ENCODE data around the gene MCF2L2. TPM values are rescaled to one million over a fixed set of nuclear protein-coding genes. Genes with fewer than 3 reads are reported as not detected.

MCF2L2 gene
- total and polyA plus RNA-seq, 2 experiments from 2014 or later: 6.7 to 14.6 TPM

DNA sequence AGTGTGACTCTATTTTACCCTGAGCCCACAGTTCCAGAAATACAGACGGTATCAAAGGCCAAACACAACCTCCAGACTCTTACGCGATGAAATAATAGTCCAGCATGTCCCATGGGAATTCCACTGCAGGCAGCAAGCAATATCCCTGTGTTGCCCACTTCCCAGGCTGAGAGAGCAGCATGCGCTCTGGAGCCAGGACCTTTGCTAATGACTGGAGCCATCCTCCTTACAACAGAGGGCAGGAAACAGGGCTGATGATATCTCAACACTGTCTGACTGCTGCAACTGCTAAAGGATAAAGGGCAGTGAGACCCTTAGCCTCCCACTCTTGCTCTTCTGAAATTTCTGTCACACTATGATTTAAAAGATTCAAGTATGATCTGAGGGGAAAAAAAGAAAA, 34.8 kb downstream of the MCF2L2 start:
- H3K36me3 ChIP-seq (ENCODE audit: insufficient read depth): no peaks in the 10 kb centered on the region
- H3K27ac Mint-ChIP-seq: no peak overlapping the region

More for the DNA sequence above, 34.8 kb downstream of the MCF2L2 start:
- H3K27me3 Mint-ChIP-seq (ENCODE audit: insufficient read depth, low read depth, poor library complexity): peaks cover 3% of the 10 kb centered on the region
- Histone ChIP-seq H4K20me1 (replicated peaks; ENCODE audit: insufficient read depth) (peaks cover 3% of the 10 kb centered on the region; the same call in 1 of the 2 replicates), H3K27me3 (ENCODE audit: insufficient read depth) (no peaks in the 10 kb centered on the region), H3K4me2 (no peak overlapping the region), H3K4me3 (no peak overlapping the region), H3K4me1 (ENCODE audit: insufficient read depth) (peaks cover 29% of the 10 kb centered on the region), H3K27ac (ENCODE audit: low read depth) (0 out of 2 replicates have a peak overlapping the region, but pooled peaks have one; percentile 30), H3K9me2 (ENCODE audit: insufficient read depth) (peaks cover 4% of the 10 kb centered on the region; the same call in 1 of the 2 replicates), H3K79me2 (replicated peaks; ENCODE audit: insufficient read depth) (peaks cover 26% of the 10 kb centered on the region), H2AFZ (no peak overlapping the region), H3F3A (replicated peaks; ENCODE audit: low read depth) (no peaks in the 10 kb centered on the region; the same call in 1 of the 2 replicates)
- H3K4me3 Mint-ChIP-seq: no peak overlapping the region
- no peak for TF ChIP-seq ZNF114 (CRISPR knock-in tag; IDR thresholded peaks at IDR 0.05)
- TF ChIP-seq POLR2AphosphoS5 (IDR thresholded peaks at IDR 0.05; ENCODE audit: low read depth): no peak
- TF ChIP-seq CREB1 (CRISPR knock-in tag; IDR thresholded peaks at IDR 0.05; ENCODE audit: low read depth): no peak
- TF ChIP-seq NANOG (IDR thresholded peaks at IDR 0.05; ENCODE audit: borderline replicate concordance): no peak
- TF ChIP-seq, protein P1, sequence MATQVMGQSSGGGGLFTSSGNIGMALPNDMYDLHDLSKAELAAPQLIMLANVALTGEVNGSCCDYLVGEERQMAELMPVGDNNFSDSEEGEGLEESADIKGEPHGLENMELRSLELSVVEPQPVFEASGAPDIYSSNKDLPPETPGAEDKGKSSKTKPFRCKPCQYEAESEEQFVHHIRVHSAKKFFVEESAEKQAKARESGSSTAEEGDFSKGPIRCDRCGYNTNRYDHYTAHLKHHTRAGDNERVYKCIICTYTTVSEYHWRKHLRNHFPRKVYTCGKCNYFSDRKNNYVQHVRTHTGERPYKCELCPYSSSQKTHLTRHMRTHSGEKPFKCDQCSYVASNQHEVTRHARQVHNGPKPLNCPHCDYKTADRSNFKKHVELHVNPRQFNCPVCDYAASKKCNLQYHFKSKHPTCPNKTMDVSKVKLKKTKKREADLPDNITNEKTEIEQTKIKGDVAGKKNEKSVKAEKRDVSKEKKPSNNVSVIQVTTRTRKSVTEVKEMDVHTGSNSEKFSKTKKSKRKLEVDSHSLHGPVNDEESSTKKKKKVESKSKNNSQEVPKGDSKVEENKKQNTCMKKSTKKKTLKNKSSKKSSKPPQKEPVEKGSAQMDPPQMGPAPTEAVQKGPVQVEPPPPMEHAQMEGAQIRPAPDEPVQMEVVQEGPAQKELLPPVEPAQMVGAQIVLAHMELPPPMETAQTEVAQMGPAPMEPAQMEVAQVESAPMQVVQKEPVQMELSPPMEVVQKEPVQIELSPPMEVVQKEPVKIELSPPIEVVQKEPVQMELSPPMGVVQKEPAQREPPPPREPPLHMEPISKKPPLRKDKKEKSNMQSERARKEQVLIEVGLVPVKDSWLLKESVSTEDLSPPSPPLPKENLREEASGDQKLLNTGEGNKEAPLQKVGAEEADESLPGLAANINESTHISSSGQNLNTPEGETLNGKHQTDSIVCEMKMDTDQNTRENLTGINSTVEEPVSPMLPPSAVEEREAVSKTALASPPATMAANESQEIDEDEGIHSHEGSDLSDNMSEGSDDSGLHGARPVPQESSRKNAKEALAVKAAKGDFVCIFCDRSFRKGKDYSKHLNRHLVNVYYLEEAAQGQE (IDR thresholded peaks at IDR 0.05; ENCODE audit: unreplicated experiment): no peak
- no peak for TF ChIP-seq ZNF462 (CRISPR knock-in tag; IDR thresholded peaks at IDR 0.05)
- no peak for TF ChIP-seq EZH2phosphoT487 (IDR thresholded peaks at IDR 0.05; ENCODE audit: unreplicated experiment)
- no peak for TF ChIP-seq CTCF (conservative IDR thresholded peaks at IDR 0.05; ENCODE audit: low read depth in 2 of 2)
- peaks cover 31% of the 10 kb centered on the region for H3K4me1 Mint-ChIP-seq
- no peaks in the 10 kb centered on the region; the same call in 2 of the 3 replicates for H3K9me3 Mint-ChIP-seq
- peak; percentile 57 for ATAC-seq
- no peaks in the 10 kb centered on the region for H3K36me3 Mint-ChIP-seq (ENCODE audit: low read depth)
- DNase-seq (ENCODE audit: low spot score): no peak

Measured in GM23338 (cell line).